A549 treated with AZD9567 at 1 μM for 4 hours (cell line): Measurements from ENCODE around the gene PIEZO1. TPM values are rescaled to one million over a fixed set of nuclear protein-coding genes. Genes with fewer than 3 reads are reported as not detected.

Source experiments
- total RNA-seq: library from RNA; stranded (reverse); fragments of 200-300 nt; extraction: Qiagen RNA extraction; gene quantifications from 5 replicates; pipeline ENCODE4 v1.2.3, GENCODE V29; 2022; ENCODE audit not compliant: insufficient read depth

Gene PIEZO1, protein sequence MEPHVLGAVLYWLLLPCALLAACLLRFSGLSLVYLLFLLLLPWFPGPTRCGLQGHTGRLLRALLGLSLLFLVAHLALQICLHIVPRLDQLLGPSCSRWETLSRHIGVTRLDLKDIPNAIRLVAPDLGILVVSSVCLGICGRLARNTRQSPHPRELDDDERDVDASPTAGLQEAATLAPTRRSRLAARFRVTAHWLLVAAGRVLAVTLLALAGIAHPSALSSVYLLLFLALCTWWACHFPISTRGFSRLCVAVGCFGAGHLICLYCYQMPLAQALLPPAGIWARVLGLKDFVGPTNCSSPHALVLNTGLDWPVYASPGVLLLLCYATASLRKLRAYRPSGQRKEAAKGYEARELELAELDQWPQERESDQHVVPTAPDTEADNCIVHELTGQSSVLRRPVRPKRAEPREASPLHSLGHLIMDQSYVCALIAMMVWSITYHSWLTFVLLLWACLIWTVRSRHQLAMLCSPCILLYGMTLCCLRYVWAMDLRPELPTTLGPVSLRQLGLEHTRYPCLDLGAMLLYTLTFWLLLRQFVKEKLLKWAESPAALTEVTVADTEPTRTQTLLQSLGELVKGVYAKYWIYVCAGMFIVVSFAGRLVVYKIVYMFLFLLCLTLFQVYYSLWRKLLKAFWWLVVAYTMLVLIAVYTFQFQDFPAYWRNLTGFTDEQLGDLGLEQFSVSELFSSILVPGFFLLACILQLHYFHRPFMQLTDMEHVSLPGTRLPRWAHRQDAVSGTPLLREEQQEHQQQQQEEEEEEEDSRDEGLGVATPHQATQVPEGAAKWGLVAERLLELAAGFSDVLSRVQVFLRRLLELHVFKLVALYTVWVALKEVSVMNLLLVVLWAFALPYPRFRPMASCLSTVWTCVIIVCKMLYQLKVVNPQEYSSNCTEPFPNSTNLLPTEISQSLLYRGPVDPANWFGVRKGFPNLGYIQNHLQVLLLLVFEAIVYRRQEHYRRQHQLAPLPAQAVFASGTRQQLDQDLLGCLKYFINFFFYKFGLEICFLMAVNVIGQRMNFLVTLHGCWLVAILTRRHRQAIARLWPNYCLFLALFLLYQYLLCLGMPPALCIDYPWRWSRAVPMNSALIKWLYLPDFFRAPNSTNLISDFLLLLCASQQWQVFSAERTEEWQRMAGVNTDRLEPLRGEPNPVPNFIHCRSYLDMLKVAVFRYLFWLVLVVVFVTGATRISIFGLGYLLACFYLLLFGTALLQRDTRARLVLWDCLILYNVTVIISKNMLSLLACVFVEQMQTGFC (N-terminal part only)
- 132 to 160 TPM (median 150 TPM) in 5 replicates for total RNA-seq

DNA sequence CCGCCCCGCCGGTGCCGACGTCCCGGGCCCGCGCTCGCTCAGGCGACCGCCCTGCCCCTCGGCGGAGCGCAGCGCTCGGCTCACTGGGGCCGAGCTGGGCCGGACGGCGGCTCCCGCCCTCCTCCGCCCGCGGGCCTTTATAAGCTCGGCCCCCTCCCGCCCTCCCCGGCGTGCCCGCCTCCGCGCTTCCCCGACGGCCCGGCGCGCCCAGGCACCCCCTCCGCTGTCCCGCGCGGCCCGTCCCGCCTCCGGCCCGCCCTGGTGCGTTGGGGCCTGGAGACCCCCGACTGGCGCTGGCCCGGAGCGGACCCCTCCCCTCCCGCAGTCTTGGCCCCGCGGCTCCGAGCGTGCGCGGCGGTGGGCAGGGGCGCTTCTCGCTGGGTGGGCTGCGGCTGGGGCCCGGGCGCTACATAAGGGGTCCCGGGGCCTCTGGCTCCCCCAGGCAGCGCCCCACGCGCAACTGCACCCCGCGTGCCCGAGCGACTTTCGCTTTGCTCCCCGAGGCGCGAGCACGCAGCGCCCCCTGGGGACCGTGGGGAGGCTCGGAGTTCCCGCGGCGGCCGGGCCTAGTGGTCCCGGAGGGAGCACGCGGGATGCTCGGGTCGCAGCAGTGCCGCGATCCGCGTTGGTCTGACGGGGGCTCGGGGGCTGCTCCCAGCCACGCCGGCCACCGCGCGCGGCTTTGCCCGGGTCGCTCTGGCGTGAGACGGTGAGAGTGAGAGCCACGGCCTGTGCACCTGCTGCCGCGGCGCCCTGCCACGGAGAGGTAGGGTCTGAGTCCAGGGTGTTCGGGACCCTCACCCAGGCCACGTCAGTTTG lies at the start of gene PIEZO1:
Gene PIEZO1, minus strand, starts transcription at position 115 of the 819 bp plus-strand sequence. CDS start 256 bp downstream, outside the sequence.

DNA sequence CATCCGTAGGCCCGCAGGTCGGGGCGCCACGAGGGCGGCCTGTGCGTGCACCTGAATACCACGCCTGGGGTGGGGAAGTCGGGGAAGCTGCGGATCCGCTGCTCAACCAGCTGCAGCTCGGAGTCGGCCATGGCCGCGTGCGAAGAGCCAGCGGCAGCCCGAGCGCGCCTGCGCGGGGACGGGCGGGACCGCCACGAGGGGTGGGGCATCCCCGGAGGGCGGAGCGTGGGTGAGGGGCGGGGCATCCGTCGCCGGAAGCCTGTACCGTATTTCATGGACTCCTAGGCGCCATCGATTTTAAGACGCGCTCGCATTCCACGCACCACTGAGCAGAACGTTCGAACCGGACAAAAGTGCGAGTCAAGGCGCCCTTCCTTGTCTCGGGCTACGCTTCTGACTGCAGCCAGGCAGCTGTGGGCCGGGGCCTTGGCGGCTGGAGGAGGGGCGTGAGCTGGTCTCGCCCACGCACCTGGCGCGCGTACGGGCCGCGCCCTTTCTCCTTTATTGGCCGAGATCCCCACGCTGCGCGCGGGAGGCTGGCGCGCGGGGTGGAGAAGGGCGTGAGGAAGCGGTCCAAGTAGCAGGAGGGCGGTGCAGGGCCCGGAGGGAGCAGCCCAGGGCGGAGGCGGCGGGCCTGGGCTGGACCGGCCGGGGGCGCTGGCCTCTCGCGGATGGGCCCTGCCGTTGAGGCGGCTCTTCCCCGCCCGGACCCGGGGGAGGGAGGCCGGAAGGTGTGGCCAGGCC lies 26.9 kb upstream of the PIEZO1 start, which contains the start of gene APRT:
Gene APRT, minus strand, starts transcription at position 160 of the 744 bp plus-strand sequence. Its CDS starts 29 bp downstream, at position 131.

DNA sequence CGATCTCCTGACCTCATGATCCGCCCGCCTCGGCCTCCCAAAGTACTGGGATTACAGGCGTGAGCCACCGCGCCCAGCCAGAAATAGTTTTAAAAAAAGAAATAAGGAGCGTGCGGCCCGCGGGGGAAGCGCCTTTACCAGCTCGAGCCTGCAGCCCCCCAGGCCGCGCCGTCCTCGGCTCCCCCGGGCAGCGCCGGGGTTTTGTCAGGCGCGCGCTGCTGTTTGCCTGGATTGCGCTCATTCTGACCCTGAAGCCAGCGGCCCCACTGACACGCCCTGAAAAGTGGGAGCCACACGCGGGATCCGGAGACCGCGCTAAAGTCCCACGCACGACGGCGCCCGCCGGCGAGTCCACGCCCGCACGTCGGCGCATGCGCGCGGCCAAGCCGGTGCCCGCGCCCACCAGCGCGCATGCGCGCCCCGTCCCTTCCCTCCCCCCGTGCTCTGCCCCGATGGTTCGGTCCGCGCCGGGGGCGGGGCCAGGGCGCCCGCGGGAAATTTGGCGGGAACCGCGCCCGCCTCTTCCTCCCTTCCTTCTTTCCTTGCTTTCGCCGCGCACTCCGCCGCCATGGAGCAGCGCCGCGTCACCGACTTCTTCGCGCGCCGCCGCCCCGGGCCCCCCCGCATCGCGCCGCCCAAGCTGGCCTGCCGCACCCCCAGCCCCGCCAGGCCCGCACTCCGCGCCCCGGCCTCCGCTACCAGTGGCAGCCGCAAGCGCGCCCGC lies 18.4 kb upstream of the PIEZO1 start, which contains the start of gene CDT1:
Gene CDT1, plus strand, starts transcription at position 526 of the 724 bp plus-strand sequence. Its CDS starts 43 bp downstream, at position 569.

DNA sequence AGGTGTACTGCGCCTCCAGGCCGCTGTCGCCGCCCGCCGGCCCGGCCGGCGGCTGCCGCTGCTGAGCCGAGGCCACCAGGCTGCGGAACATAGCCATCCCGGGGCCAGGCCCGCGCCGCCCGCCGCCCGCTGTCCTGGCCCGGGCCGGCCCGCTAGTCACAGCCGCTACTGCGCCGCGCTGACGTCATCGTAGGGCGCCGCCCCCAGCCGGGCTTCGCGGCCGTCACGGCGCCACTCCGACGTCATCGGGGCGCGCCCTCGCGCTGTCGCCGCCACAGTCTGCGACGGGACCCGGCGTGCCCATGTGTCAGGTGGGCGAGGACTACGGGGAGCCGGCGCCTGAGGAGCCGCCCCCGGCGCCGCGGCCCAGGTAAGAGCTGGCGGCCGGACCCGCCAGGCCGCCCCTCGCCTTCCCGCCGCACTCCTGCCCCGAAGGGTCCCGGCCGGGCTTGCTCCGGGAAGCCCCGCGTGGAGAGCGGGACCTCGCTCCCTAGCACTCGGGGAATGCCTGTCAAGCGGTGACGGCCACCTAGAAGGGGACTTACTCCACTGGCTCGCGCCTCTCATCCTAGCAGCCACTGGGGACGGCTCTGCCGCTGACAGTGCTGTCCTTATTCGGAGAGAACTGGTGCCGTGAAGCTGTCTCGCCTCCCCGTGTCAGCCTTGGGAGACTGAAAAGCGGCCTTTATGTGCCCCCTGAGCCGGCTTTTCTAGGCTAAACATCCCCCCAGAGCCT lies 78.6 kb downstream of the PIEZO1 start, which contains the start of the genes CTU2 and RNF166:
Gene CTU2, plus strand, starts transcription at position 275 of the 736 bp plus-strand sequence. Its CDS starts 28 bp downstream, at position 303.
Gene RNF166, minus strand, starts transcription at position 180 of the 736 bp plus-strand sequence. Its CDS starts 83 bp downstream, at position 97.

DNA sequence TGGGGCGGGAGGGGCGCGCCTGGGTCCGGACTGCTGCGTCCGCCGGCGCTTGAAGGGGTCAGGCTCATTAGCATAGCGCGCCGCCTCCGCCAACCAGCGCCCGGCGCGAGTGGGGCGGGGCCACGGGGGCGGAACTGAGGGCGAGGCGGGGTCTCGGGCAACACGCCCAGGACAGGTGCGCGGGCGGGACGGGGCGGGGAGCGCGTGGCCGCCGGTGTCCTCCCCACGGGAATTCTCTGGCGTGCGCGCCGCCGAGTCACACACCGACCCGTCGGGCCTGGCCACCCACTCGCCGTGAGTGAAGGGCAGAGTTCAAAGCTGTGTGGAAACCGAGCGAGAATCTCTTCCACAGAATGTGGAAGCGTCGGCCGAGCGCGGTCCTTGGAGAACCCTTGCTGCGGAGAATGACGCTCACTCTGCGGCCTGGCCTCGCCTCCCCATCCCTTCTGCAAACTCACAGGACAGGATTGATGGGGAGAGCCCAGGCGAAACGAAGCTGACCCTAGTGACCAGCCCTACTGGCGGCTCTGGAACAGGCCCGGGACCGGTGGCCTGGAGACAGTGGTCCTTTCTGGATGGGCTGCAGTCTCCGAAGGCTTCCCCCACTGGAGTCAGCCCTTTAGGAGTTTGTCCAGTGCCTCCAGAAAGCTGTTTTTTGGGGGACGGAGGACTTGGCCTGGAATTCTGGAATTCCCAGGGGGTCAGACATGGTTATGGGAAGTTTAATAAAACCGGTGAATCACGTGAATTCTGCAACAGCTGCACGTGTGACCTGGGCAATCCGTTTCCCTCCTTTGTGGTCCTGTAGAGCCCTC lies 98.4 kb downstream of the PIEZO1 start, which contains the start of gene SNAI3:
Gene SNAI3, minus strand, starts transcription at position 69 of the 815 bp plus-strand sequence. CDS start 101 bp downstream, outside the sequence.

Other genes with a start within 250 kb of the PIEZO1 start
- 48.4 to 53.9 TPM (median 50.4 TPM) in 5 replicates for gene ZC3H18, start 214.8 kb downstream of the PIEZO1 start, total RNA-seq
- gene IL17C, start 146.6 kb downstream of the PIEZO1 start, total RNA-seq, result not detected in 5 replicates
- 279 to 313 TPM (median 293 TPM) in 5 replicates for gene CYBA, start 134.2 kb downstream of the PIEZO1 start, total RNA-seq
- gene MVD, start 122.1 kb downstream of the PIEZO1 start, total RNA-seq, result 17.0 to 26.1 TPM (median 25.4 TPM) in 5 replicates
- gene SNAI3, start 98.7 kb downstream of the PIEZO1 start, total RNA-seq, result 0.08 to 0.21 TPM (median 0.17 TPM) in 4 of 5 replicates, not detected in the other
- gene RNF166, start 78.8 kb downstream of the PIEZO1 start, total RNA-seq, result 12.2 to 22.0 TPM (median 20.8 TPM) in 5 replicates
- 22.4 to 38.0 TPM (median 35.2 TPM) in 5 replicates for gene CTU2, start 78.7 kb downstream of the PIEZO1 start, total RNA-seq
- gene CDT1, start 18.6 kb upstream of the PIEZO1 start, total RNA-seq, result 16.9 to 35.3 TPM (median 33.5 TPM) in 5 replicates
- gene APRT, start 26.7 kb upstream of the PIEZO1 start, total RNA-seq, result 276 to 422 TPM (median 404 TPM) in 5 replicates
- gene GALNS, start 71.7 kb upstream of the PIEZO1 start, total RNA-seq, result 46.7 to 48.7 TPM (median 48.3 TPM) in 5 replicates
- 96.4 to 120 TPM (median 104 TPM) in 5 replicates for gene TRAPPC2L, start 71.9 kb upstream of the PIEZO1 start, total RNA-seq
- gene PABPN1L, start 81.4 kb upstream of the PIEZO1 start, total RNA-seq, result not detected in 5 replicates
- 0.42 to 0.65 TPM (median 0.59 TPM) in 5 replicates for gene CBFA2T3, start 192.0 kb upstream of the PIEZO1 start, total RNA-seq